Stimulated activated CD8-positive, alpha-beta memory T cell treated with anti-CD3 and anti-CD28 coated beads, Interleukin-2, amount 100 ng/mL, for 48 hours (primary cell): ENCODE results near the gene SH3BGRL2.
A peak's percentile ranks its signal among the peaks of the same experiment; 100 is the strongest.

ENCODE experiments used
- DNase-seq, 2 donors: peaks; one replicate each; pipeline ENCODE4 v3.0.0-alpha.2; 2020; ENCODE audit warnings: low read depth in 2 of 2

Gene SH3BGRL2

DNA sequence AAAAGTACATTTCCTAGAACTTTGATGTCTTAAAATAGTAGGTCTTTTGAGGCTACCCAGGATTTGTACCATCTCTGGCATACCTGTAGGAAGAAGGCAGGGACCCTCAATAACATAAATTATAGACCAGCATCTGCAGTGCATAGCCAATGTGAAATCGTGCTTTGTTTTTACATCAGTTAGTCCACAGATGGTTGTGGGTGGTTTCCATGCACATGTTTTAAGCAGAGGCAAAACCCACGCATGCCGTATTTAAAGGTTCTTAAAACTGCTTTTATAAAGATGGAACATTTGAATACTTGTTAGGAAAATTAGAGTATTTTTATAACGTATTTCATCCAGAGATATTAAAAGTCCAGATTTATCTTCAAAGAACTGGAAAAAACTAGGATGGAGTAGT, 66.3 kb downstream of the SH3BGRL2 start:
- no peak for DNase-seq

GRCh38 chr6:79699606-79700005, 68.5 kb downstream of the SH3BGRL2 start:
- no peak for DNase-seq

GRCh38 chr6:79702691-79703090, 71.6 kb downstream of the SH3BGRL2 start:
- peak in 1 of 2 donors; percentile 7 for DNase-seq

DNA sequence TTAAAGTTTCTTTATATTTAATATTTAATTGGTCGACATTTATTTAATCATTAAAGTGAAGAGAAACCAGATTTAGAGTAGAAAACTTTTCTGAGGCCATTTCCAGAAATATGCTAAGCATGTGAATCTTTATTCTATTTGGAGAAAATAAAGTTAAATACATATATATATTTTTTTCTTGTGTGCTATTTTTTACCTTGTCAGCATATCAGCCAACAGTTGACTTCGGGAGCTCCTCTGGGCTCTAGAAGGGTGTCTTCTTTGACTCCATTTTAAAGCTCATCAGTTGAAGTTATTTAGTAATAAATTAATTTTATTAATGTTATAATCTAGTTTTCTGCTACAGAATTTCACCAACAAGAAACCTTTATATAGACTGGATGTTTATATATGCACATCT, 73.1 kb downstream of the SH3BGRL2 start:
- DNase-seq = no peak

DNA sequence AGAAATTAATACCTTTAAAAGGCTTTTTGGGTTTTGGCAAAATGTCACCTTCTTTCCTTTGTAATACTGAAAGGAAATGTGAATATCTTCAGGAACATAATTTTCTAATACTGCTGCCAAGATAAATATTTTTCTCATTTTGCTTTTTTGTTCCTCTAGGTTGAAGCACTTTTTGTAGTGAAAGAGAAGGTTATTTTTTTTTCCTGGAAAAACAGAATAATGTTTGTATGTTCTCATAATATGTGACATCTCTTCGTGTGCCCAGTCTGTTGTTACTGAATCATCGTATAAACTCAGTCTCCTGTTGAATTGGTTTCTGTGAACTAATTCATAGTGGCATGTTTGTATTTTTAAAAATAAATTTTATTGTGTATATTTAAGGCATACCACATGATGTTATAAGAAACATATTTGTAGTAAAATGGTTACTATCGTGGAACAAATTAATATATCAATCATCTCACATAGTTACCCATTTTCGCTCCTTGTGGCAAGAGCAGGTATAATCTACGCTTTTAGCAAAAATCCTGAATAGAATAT, 74.4 kb downstream of the SH3BGRL2 start:
- DNase-seq = no peak

- no peak for DNase-seq
Measured at GRCh38 chr6:79706527-79706926, 75.4 kb downstream of the SH3BGRL2 start.

DNA sequence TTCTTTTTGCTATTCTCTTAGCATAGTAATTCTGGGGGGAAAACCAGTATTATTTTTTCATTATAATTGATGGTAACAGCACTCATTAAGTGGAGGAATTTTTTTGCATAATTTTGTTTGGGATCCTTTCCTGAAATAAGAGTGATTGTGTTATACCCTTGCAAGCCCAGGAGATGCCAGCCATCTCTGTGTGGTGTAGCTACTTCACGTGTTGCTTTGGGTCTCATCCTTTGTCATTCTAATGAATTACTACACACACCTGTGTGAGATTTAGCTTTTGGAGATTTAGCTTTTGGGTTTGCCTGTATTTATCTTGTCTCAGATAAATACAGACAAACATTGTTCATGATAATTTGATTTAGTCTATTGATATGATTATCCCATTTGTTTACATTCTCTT, 76.5 kb downstream of the SH3BGRL2 start:
- DNase-seq = no peak

GRCh38 chr6:79708095-79708791, 77.1 kb downstream of the SH3BGRL2 start:
- DNase-seq = no peak

GRCh38 chr6:79710127-79710526, 79.0 kb downstream of the SH3BGRL2 start:
- no peak for DNase-seq

DNA sequence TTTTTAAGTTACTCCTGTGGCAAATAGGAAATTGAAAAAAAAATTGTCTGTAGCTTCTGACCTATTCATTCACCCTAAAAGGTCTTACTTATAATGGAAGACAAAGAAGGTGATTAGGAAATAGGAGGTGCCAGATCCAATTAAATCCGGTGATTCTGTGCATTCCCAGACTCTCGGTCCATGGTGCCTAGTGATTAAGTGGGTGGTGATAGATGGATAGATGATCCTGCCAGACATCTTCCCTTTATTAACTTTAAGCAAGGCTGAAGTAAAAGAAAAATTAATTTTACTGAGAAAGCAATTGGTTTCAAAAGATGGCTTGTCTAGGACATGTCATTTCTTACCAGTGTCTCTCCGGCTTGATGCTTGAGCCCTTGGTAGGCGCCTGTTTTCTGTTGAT, 80.0 kb downstream of the SH3BGRL2 start:
- no peak for DNase-seq

- DNase-seq = no peak
Measured at GRCh38 chr6:79712144-79712543, 81.0 kb downstream of the SH3BGRL2 start.

GRCh38 chr6:79712616-79713135, 81.5 kb downstream of the SH3BGRL2 start:
- no peak for DNase-seq

GRCh38 chr6:79713701-79714322, 82.7 kb downstream of the SH3BGRL2 start:
- peak; percentile 7 to 12 for DNase-seq

GRCh38 chr6:79717989-79718388, 86.9 kb downstream of the SH3BGRL2 start:
- no peak for DNase-seq

GRCh38 chr6:79718509-79719247, 87.5 kb downstream of the SH3BGRL2 start:
- no peak for DNase-seq

GRCh38 chr6:79719248-79719960, 88.3 kb downstream of the SH3BGRL2 start:
- no peak for DNase-seq

- DNase-seq = no peak
Measured at GRCh38 chr6:79724816-79725215, 93.7 kb downstream of the SH3BGRL2 start.

- no peak for DNase-seq
Measured at GRCh38 chr6:79731471-79731870, 100.3 kb downstream of the SH3BGRL2 start.

DNA sequence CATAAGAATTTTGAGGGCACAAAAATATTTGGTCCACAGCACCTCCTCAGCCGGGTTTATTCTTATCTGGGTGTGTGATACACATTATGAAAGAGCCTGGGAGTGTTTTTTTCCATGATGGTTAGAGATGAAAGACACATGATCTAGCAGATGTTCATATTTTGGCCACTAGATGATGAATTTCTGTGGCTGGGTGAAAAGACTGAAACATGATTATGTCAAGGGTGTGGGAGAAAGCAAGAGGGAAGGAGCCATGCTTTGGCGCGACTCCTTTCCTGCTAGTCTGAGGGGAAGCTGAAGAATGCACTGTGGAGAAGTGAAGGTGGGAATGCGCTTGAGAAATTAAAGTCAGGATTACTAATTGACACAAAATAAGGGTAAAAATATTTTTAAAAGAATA, 102.3 kb downstream of the SH3BGRL2 start:
- DNase-seq = no peak

- DNase-seq = no peak
Measured at GRCh38 chr6:79734374-79734773, 103.2 kb downstream of the SH3BGRL2 start.

DNA sequence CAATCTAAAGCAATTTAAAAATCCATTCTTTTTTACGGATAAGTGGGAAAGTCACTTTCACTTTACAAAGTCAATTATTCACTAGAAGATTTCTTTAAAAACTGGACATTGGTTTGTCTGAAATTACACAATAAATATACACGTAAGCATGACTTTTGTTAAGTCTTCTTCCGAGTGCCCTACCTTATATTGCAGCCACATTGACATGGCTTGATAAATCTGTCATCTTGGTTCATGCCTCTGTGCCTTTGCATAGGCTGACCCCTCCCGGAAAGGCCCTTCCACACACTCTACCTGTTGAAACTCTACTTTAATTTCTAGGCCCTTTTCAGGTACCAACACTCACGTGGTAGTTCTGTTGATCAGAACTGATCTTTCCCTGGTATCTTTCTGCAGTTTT, 104.1 kb downstream of the SH3BGRL2 start:
- no peak for DNase-seq

DNA sequence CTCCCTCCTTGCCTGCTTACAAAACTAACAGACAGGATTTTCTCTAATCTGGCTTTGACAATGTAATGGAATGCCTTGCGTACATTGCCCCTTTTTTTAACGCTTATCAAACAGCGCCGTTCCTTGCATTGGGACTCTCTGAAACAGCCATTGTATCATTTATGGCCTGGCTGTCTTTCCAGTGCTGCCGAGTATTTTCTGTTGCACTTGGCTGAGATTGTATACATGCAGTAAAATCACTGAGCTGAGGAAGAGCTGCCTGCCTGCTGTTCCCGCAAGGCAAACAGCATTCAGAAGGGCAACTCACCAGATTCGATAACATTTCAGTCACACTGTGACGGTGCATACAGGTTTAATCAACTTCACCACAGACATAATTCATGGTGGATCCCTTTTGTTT, 106.0 kb downstream of the SH3BGRL2 start:
- no peak for DNase-seq
